ENCODE measurements around the gene TBC1D8. TPM values are rescaled to one million over a fixed set of nuclear protein-coding genes. Genes with fewer than 3 reads are reported as not detected.

Gene TBC1D8
- total and polyA plus RNA-seq, 2 experiments from 2014 or later, result 18.0 to 36.9 TPM

DNA sequence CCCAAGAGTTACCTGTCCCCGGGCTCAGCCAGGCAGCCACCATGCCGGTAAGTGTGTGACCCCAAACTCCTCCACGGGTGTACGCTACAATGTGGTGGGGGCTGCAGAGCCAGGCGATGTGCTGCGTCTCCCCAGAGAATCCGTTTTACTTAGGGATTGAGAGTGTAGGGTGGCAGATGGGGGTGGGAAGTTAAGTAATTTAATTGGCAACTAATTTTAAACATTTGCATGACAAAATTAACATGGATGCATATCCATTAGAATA, 175.7 kb downstream of the TBC1D8 start (continued):
- no peak for TF ChIP-seq CREB1 (CRISPR knock-in tag; IDR thresholded peaks at IDR 0.05; ENCODE audit: low read depth)
- TF ChIP-seq EZH2 (IDR thresholded peaks at IDR 0.05; ENCODE audit: low read depth, unreplicated experiment), result no peak
- no peak for TF ChIP-seq REST (IDR thresholded peaks at IDR 0.05; ENCODE audit: unreplicated experiment)

DNA sequence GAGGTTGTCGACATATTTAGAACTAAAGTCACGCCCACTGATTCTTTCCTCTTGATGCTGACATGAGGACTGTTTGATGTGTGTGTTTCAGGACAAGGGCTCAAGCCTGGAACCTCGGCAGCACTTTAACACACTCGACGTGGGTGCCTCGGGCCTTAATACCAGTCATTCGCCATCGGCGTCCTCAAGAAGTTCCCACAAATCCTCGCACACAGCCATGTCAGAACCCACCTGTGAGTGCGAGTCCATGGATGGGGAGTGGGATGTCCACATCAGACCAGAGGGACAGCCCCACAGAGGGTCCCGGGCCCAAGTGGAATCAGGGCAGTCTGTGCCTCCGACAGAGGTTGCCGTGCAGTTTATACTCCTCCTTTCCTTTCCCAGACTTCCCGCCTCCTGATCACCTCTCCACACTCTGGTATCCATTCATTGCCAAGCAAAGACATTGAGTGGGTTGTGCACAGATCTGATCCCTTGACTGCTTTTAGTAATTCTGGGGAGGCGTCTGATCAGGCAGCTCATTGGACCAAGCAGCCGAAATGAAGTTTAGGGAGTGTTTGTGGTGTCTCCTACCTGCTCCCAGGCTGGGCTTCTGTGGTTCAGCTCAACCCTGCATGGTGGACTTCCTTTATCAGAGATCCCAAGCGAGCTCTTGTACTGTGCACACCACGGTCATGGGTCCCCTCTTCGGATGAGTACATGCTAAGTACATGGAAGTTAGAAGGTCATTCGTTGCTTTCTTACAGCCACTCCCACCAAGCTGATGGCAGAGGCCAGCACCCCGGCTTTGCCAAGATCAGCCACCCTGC, 176.3 kb downstream of the TBC1D8 start:
- Histone ChIP-seq H3K36me3 (ENCODE audit: insufficient read depth) (no peaks in the 10 kb centered on the region; the same call in 1 of the 2 replicates), H2AFZ (no peak overlapping the region), H3K27me3 (ENCODE audit: insufficient read depth) (no peaks in the 10 kb centered on the region), H3K9me2 (ENCODE audit: insufficient read depth) (no peaks in the 10 kb centered on the region), H3K79me2 (replicated peaks; ENCODE audit: insufficient read depth) (no peaks in the 10 kb centered on the region), H3K4me2 (no peak overlapping the region), H3K27ac (ENCODE audit: low read depth) (no peak overlapping the region), H3F3A (replicated peaks; ENCODE audit: low read depth) (no peaks in the 10 kb centered on the region), H3K4me3 (no peak overlapping the region), H3K4me1 (ENCODE audit: insufficient read depth) (no peaks in the 10 kb centered on the region), H4K20me1 (replicated peaks; ENCODE audit: insufficient read depth) (no peaks in the 10 kb centered on the region)
- Mint-ChIP-seq H3K27ac (no peak overlapping the region), H3K4me3 (no peak overlapping the region), H3K9me3 (no peaks in the 10 kb centered on the region), H3K27me3 (ENCODE audit: insufficient read depth, low read depth, poor library complexity) (peaks cover 2% of the 10 kb centered on the region), H3K36me3 (ENCODE audit: low read depth) (no peaks in the 10 kb centered on the region), H3K4me1 (no peaks in the 10 kb centered on the region)
- DNase-seq (ENCODE audit: low spot score) (no peak), ATAC-seq (no peak)
- TF ChIP-seq REST (IDR thresholded peaks at IDR 0.05; ENCODE audit: unreplicated experiment), result no peak
- TF ChIP-seq POLR2AphosphoS5 (IDR thresholded peaks at IDR 0.05; ENCODE audit: low read depth), result no peak

DNA sequence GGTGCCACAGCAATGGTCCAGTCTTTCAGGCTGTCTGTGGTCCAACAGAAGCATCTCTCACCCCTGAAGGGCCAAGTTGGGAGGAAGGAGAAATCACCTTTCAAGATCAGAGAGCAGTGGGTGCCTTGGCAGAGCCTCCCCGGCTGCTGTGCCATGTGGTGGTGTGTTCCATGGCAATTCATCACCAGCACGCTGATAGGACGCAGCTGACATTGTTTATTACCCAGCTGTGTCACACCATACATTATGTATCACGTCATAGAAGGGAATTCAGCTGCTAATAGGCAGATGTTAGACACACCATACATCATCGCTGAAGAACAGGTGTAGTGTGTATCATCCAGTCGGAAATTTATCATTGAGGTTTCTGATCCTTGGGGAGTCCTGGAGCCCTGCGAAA, 178.7 kb downstream of the TBC1D8 start:
- ATAC-seq (no peak), DNase-seq (ENCODE audit: low spot score) (no peak)
- Mint-ChIP-seq H3K9me3 (no peaks in the 10 kb centered on the region), H3K27me3 (ENCODE audit: insufficient read depth, low read depth, poor library complexity) (peaks cover 3% of the 10 kb centered on the region), H3K36me3 (ENCODE audit: low read depth) (no peaks in the 10 kb centered on the region), H3K4me3 (no peak overlapping the region), H3K4me1 (no peaks in the 10 kb centered on the region; the same call in 1 of the 3 replicates), H3K27ac (no peak overlapping the region)
- TF ChIP-seq, protein P1, sequence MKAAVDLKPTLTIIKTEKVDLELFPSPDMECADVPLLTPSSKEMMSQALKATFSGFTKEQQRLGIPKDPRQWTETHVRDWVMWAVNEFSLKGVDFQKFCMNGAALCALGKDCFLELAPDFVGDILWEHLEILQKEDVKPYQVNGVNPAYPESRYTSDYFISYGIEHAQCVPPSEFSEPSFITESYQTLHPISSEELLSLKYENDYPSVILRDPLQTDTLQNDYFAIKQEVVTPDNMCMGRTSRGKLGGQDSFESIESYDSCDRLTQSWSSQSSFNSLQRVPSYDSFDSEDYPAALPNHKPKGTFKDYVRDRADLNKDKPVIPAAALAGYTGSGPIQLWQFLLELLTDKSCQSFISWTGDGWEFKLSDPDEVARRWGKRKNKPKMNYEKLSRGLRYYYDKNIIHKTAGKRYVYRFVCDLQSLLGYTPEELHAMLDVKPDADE (IDR thresholded peaks at IDR 0.05), result no peak
- no peak overlapping the region for H3K27ac ChIP-seq (ENCODE audit: low read depth)
- H4K20me1 ChIP-seq (replicated peaks; ENCODE audit: insufficient read depth), result no peaks in the 10 kb centered on the region
- no peaks in the 10 kb centered on the region for H3K36me3 ChIP-seq (ENCODE audit: insufficient read depth)
- no peak overlapping the region for H3K4me2 ChIP-seq
- no peaks in the 10 kb centered on the region for H3K9me2 ChIP-seq (ENCODE audit: insufficient read depth)
- no peak overlapping the region for H3K4me3 ChIP-seq
- no peaks in the 10 kb centered on the region for H3F3A ChIP-seq (replicated peaks; ENCODE audit: low read depth)
- no peaks in the 10 kb centered on the region for H3K27me3 ChIP-seq (ENCODE audit: insufficient read depth)
- H3K4me1 ChIP-seq (ENCODE audit: insufficient read depth), result no peaks in the 10 kb centered on the region
- no peaks in the 10 kb centered on the region for H3K79me2 ChIP-seq (replicated peaks; ENCODE audit: insufficient read depth)
- no peak overlapping the region for H2AFZ ChIP-seq

All from GM23338 (cell line).